ENCODE measurements around the gene TBC1D20. TPM values are rescaled to one million over a fixed set of nuclear protein-coding genes. Genes with fewer than 3 reads are reported as not detected.
"Not testable (repeated sequence)": the region's sequence is repeated elsewhere in the genome, so short reads cannot be mapped to it uniquely, and the experiment has no call there.

TBC1D20 gene
- total RNA-seq, 2 experiments from 2014 or later = 28.3 to 29.4 TPM

- no peak for ATAC-seq
- CTCF ChIA-PET = interaction anchor here (0.8 to 2.0 kb wide), 2 partner anchors 115 kb away, joined by 5 to 11 read pairs; no protein-coding TSS in a partner anchor
- no peak for DNase-seq
- peaks cover 5% of the 10 kb centered on the region for H3K27me3 Mint-ChIP-seq
- H3K9me3 Mint-ChIP-seq (ENCODE audit: low read depth) = peaks cover 16% of the 10 kb centered on the region
- peaks cover 25% of the 10 kb centered on the region for H3K36me3 Mint-ChIP-seq
- H3K4me3 Mint-ChIP-seq = no peak overlapping the region
- no peaks in the 10 kb centered on the region for H3K4me1 Mint-ChIP-seq
- H3K27ac Mint-ChIP-seq = no peak overlapping the region
These were observed 7.6 kb upstream of the TBC1D20 start for GRCh38 chr20:469746-470490.

- Mint-ChIP-seq H3K36me3 (peaks cover 11% of the 10 kb centered on the region), H3K9me3 (ENCODE audit: low read depth) (peaks cover 16% of the 10 kb centered on the region), H3K27me3 (peaks cover 9% of the 10 kb centered on the region), H3K4me1 (peaks cover 4% of the 10 kb centered on the region), H3K27ac (no peak overlapping the region), H3K4me3 (no peak overlapping the region)
- CTCF ChIA-PET = no interaction called here
- ATAC-seq = no peak
- no peak for DNase-seq
These were observed 5.4 kb upstream of the TBC1D20 start for GRCh38 chr20:467755-468154.

GRCh38 chr20:461254-462198 lies 807 bp downstream of the TBC1D20 start:
- DNase-seq (peak; percentile 75), ATAC-seq (peak; percentile 44)
- CTCF ChIA-PET = interaction anchor here (0.9 to 2.9 kb wide), 5 partner anchors 15 to 184 kb away, joined by 3 to 8 read pairs (median 4); no protein-coding TSS in a partner anchor
- Mint-ChIP-seq H3K9me3 (ENCODE audit: low read depth) (no peaks in the 10 kb centered on the region), H3K4me1 (peaks cover 34% of the 10 kb centered on the region), H3K4me3 (peak overlapping the region; percentile 97), H3K27ac (peak overlapping the region; percentile 92), H3K36me3 (peaks cover 11% of the 10 kb centered on the region), H3K27me3 (peaks cover 5% of the 10 kb centered on the region)

- CTCF ChIA-PET = interaction anchor here (2.9 kb wide), 1 partner anchor 26 kb away, joined by 8 read pairs; no protein-coding TSS in a partner anchor
- Mint-ChIP-seq H3K4me1 (peaks cover 34% of the 10 kb centered on the region), H3K9me3 (ENCODE audit: low read depth) (no peaks in the 10 kb centered on the region), H3K36me3 (peaks cover 11% of the 10 kb centered on the region), H3K4me3 (peak overlapping the region; percentile 97), H3K27me3 (peaks cover 5% of the 10 kb centered on the region), H3K27ac (peak overlapping the region; percentile 65)
- DNase-seq (no peak), ATAC-seq (no peak)
These were observed 1.6 kb downstream of the TBC1D20 start for GRCh38 chr20:460707-461106.

- CTCF ChIA-PET = interaction anchor here (0.7 to 2.9 kb wide), 2 partner anchors 25 to 186 kb away, joined by 3 to 8 read pairs; no protein-coding TSS in a partner anchor
- Mint-ChIP-seq H3K4me3 (peak overlapping the region; percentile 97), H3K9me3 (ENCODE audit: low read depth) (no peaks in the 10 kb centered on the region), H3K27me3 (peaks cover 5% of the 10 kb centered on the region), H3K27ac (no peak overlapping the region), H3K36me3 (peaks cover 11% of the 10 kb centered on the region), H3K4me1 (peaks cover 34% of the 10 kb centered on the region)
- DNase-seq (no peak), ATAC-seq (no peak)
These were observed 2.2 kb downstream of the TBC1D20 start for GRCh38 chr20:460180-460579.

- CTCF ChIA-PET = interaction anchor here (1.3 kb wide), 1 partner anchor 104 kb away, joined by 4 read pairs; no protein-coding TSS in a partner anchor
- peaks cover 11% of the 10 kb centered on the region for H3K36me3 Mint-ChIP-seq
- no peaks in the 10 kb centered on the region for H3K27me3 Mint-ChIP-seq
- H3K9me3 Mint-ChIP-seq (ENCODE audit: low read depth) = no peaks in the 10 kb centered on the region
- DNase-seq (no peak), ATAC-seq (no peak)
- no peak overlapping the region for H3K27ac Mint-ChIP-seq
- peaks cover 34% of the 10 kb centered on the region for H3K4me1 Mint-ChIP-seq
- no peak overlapping the region for H3K4me3 Mint-ChIP-seq
These were observed 3.6 kb downstream of the TBC1D20 start for GRCh38 chr20:458776-459175.

GRCh38 chr20:454951-455350 lies 7.4 kb downstream of the TBC1D20 start:
- H3K27me3 Mint-ChIP-seq = no peaks in the 10 kb centered on the region
- H3K9me3 Mint-ChIP-seq (ENCODE audit: low read depth) = no peaks in the 10 kb centered on the region
- H3K27ac Mint-ChIP-seq = no peak overlapping the region
- DNase-seq (no peak), ATAC-seq (no peak)
- H3K4me3 Mint-ChIP-seq = no peak overlapping the region
- CTCF ChIA-PET = no interaction called here
- H3K4me1 Mint-ChIP-seq = peaks cover 14% of the 10 kb centered on the region
- peaks cover 9% of the 10 kb centered on the region for H3K36me3 Mint-ChIP-seq

- H3K4me1 Mint-ChIP-seq; H3K9me3 Mint-ChIP-seq (ENCODE audit: low read depth); ATAC-seq; DNase-seq; H3K4me3 Mint-ChIP-seq; CTCF ChIA-PET; H3K27ac Mint-ChIP-seq; H3K27me3 Mint-ChIP-seq: not testable (repeated sequence)
- peaks cover 15% of the 10 kb centered on the region for H3K36me3 Mint-ChIP-seq
These were observed 10.3 kb downstream of the TBC1D20 start for GRCh38 chr20:452021-452420.

- Mint-ChIP-seq H3K36me3 (peaks cover 45% of the 10 kb centered on the region), H3K27me3 (no peaks in the 10 kb centered on the region), H3K9me3 (ENCODE audit: low read depth) (no peaks in the 10 kb centered on the region), H3K27ac (no peak overlapping the region), H3K4me3 (no peak overlapping the region), H3K4me1 (peaks cover under 1% of the 10 kb centered on the region)
- DNase-seq = no peak
- ATAC-seq = no peak
- CTCF ChIA-PET = interaction anchor here (1.2 kb wide), 1 partner anchor 91 kb away, joined by 5 read pairs; no protein-coding TSS in a partner anchor
These were observed 16.6 kb downstream of the TBC1D20 start for GRCh38 chr20:445514-446336.

- peaks cover 52% of the 10 kb centered on the region for H3K36me3 Mint-ChIP-seq
- ATAC-seq = no peak
These were observed 17.4 kb downstream of the TBC1D20 start for GRCh38 chr20:444862-445426.

GRCh38 chr20:444117-444516 lies 18.2 kb downstream of the TBC1D20 start:
- ATAC-seq = no peak
- no peaks in the 10 kb centered on the region for H3K27me3 Mint-ChIP-seq
- H3K36me3 Mint-ChIP-seq = peaks cover 55% of the 10 kb centered on the region
- CTCF ChIA-PET = no interaction called here
- no peak for DNase-seq
- no peak overlapping the region for H3K4me3 Mint-ChIP-seq
- peaks cover 13% of the 10 kb centered on the region for H3K4me1 Mint-ChIP-seq
- H3K27ac Mint-ChIP-seq = no peak overlapping the region
- no peaks in the 10 kb centered on the region for H3K9me3 Mint-ChIP-seq (ENCODE audit: low read depth)

More at GRCh38 chr20:444862-445426, 17.4 kb downstream of the TBC1D20 start:
- CTCF ChIA-PET = no interaction called here
- Mint-ChIP-seq H3K27ac (no peak overlapping the region), H3K4me3 (no peak overlapping the region), H3K27me3 (no peaks in the 10 kb centered on the region), H3K9me3 (ENCODE audit: low read depth) (no peaks in the 10 kb centered on the region), H3K4me1 (peaks cover 5% of the 10 kb centered on the region)
- DNase-seq = no peak

- H3K27me3 Mint-ChIP-seq = no peaks in the 10 kb centered on the region
- H3K9me3 Mint-ChIP-seq (ENCODE audit: low read depth) = no peaks in the 10 kb centered on the region
- H3K27ac Mint-ChIP-seq = no peak overlapping the region
- peaks cover 22% of the 10 kb centered on the region for H3K4me1 Mint-ChIP-seq
- peaks cover 59% of the 10 kb centered on the region for H3K36me3 Mint-ChIP-seq
- ATAC-seq = no peak
- CTCF ChIA-PET = no interaction called here
- DNase-seq = no peak
- no peak overlapping the region for H3K4me3 Mint-ChIP-seq
These were observed 19.0 kb downstream of the TBC1D20 start for GRCh38 chr20:443223-443775.
